ENCODE measurements around the gene RFX2. TPM values are rescaled to one million over a fixed set of nuclear protein-coding genes. Genes with fewer than 3 reads are reported as not detected.

Gene RFX2
- total and polyA plus RNA-seq, 9 of the 15 experiments (the other 6 are each of a cell fraction or from before 2014, with no cell fraction given): 3.6 to 18.7 (median 8.7) TPM

DNA sequence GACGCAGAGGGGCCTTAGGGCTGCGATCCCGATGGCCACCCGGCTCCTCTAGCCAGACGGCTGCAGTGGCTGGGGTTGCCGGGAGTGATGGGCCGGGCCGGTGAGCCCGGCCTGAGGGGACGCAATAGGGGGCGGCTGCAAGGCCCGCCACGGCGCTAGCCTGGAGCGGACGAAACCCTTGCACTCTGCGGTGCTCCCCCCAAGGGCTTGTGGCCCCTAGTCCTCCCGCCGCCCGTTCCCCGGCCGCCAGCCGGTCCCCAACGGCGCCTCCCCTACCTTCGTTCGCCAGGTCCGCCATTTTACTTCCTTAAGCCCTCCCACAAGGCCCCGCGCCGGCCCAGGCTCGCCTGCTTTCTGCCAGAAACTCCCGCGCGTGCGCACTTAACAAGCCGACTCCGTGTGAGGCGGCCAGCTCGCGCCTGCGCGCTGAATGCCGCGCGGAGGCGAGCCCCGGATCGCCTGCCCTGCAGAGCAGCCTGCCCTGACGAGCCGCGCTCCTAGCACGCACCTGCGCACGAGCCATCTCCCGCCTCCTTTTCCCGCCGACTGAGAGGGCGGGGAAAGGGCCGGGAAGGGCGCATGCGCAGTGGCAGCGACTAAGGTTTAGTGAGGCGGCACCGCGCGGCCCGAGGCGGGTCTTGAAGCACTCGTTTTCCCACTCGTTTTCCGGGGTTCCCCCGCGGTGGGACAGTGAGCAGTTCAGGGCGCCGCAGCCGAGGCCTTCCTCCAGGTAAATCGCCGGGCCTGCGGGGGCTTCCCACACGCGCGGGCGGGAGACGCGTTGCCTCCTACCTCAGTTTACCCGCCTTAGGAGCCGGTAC is 132.3 kb downstream of the RFX2 start, which contains the start of gene RANBP3 (continued):
- TF ChIP-seq NEUROD1 (IDR thresholded peaks at IDR 0.05; ENCODE audit: borderline replicate concordance, low read depth, low read length, partially characterized antibody) (no peak), ZKSCAN1 (IDR thresholded peaks at IDR 0.05; ENCODE audit: low read depth, low read length) (no peak), CSDE1 (IDR thresholded peaks at IDR 0.05) (peak in 1 of 2 experiments; percentile 35; a peak in 1 of 4 replicates), DPF2 (IDR thresholded peaks at IDR 0.05) (no peak), FOXM1 (IDR thresholded peaks at IDR 0.05; ENCODE audit: low read depth) (no peak), FOXM1 (CRISPR knock-in tag; IDR thresholded peaks at IDR 0.05; ENCODE audit: low read depth) (peak; percentile 97), YY1 (IDR thresholded peaks at IDR 0.05; ENCODE audit: borderline replicate concordance in 1 of 3, control insufficient read depth in 1 of 3, extremely low read depth in 1 of 3, insufficient read depth in 3 of 3, insufficient read length in 1 of 3, insufficient replicate concordance in 2 of 3, low read depth in 1 of 3, low read length in 2 of 3) (peak; percentile 80 to 97 (median 94)), ZNF583 (CRISPR knock-in tag; IDR thresholded peaks at IDR 0.05) (peak; percentile 65; the same call in 1 of the 2 replicates), SOX6 (IDR thresholded peaks at IDR 0.05) (no peak), ZNF584 (CRISPR knock-in tag; IDR thresholded peaks at IDR 0.05; ENCODE audit: low read depth) (no peak), RB1 (IDR thresholded peaks at IDR 0.05; ENCODE audit: low read depth) (peak; percentile 99), HNRNPLL (IDR thresholded peaks at IDR 0.05; ENCODE audit: low read depth, low read length, poor library complexity, severe bottlenecking) (peak; percentile 50), FOXP1 (CRISPR knock-in tag; IDR thresholded peaks at IDR 0.05) (peak; percentile 99)
- TF ChIP-seq, protein P1, sequence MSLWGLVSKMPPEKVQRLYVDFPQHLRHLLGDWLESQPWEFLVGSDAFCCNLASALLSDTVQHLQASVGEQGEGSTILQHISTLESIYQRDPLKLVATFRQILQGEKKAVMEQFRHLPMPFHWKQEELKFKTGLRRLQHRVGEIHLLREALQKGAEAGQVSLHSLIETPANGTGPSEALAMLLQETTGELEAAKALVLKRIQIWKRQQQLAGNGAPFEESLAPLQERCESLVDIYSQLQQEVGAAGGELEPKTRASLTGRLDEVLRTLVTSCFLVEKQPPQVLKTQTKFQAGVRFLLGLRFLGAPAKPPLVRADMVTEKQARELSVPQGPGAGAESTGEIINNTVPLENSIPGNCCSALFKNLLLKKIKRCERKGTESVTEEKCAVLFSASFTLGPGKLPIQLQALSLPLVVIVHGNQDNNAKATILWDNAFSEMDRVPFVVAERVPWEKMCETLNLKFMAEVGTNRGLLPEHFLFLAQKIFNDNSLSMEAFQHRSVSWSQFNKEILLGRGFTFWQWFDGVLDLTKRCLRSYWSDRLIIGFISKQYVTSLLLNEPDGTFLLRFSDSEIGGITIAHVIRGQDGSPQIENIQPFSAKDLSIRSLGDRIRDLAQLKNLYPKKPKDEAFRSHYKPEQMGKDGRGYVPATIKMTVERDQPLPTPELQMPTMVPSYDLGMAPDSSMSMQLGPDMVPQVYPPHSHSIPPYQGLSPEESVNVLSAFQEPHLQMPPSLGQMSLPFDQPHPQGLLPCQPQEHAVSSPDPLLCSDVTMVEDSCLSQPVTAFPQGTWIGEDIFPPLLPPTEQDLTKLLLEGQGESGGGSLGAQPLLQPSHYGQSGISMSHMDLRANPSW (CRISPR knock-in tag; IDR thresholded peaks at IDR 0.05): 0 out of 2 replicates have a peak, but pooled peaks have one; percentile 80
- TF ChIP-seq, protein P2, sequence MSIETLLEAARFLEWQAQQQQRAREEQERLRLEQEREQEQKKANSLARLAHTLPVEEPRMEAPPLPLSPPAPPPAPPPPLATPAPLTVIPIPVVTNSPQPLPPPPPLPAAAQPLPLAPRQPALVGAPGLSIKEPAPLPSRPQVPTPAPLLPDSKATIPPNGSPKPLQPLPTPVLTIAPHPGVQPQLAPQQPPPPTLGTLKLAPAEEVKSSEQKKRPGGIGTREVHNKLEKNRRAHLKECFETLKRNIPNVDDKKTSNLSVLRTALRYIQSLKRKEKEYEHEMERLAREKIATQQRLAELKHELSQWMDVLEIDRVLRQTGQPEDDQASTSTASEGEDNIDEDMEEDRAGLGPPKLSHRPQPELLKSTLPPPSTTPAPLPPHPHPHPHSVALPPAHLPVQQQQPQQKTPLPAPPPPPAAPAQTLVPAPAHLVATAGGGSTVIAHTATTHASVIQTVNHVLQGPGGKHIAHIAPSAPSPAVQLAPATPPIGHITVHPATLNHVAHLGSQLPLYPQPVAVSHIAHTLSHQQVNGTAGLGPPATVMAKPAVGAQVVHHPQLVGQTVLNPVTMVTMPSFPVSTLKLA (conservative IDR thresholded peaks at IDR 0.05): peak; percentile 71 to 83
- TF ChIP-seq, protein P3, sequence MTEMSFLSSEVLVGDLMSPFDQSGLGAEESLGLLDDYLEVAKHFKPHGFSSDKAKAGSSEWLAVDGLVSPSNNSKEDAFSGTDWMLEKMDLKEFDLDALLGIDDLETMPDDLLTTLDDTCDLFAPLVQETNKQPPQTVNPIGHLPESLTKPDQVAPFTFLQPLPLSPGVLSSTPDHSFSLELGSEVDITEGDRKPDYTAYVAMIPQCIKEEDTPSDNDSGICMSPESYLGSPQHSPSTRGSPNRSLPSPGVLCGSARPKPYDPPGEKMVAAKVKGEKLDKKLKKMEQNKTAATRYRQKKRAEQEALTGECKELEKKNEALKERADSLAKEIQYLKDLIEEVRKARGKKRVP (CRISPR knock-in tag; IDR thresholded peaks at IDR 0.05): peak; percentile 11; the same call in 1 of the 2 replicates
- TF ChIP-seq, protein P4, sequence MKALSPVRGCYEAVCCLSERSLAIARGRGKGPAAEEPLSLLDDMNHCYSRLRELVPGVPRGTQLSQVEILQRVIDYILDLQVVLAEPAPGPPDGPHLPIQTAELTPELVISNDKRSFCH (CRISPR knock-in tag; IDR thresholded peaks at IDR 0.05): no peak
- TF ChIP-seq, protein P4 (tag; IDR thresholded peaks at IDR 0.05): no peak
- TF ChIP-seq, protein P5, sequence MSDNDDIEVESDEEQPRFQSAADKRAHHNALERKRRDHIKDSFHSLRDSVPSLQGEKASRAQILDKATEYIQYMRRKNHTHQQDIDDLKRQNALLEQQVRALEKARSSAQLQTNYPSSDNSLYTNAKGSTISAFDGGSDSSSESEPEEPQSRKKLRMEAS (CRISPR knock-in tag; IDR thresholded peaks at IDR 0.05): peak; percentile 99
